HG03025 (cell line): ENCODE results near the gene FKBP9.
A peak's percentile ranks its signal among the peaks of the same experiment; 100 is the strongest.
"Not testable (repeated sequence)": the region's sequence is repeated elsewhere in the genome, so short reads cannot be mapped to it uniquely, and the experiment has no call there.

ENCODE experiments used
- ATAC-seq: cut with Tn5 transposase; IDR thresholded peaks from one replicate; pipeline ENCODE4 v1.9.1; 2021; ENCODE audit warnings: mild to moderate bottlenecking, moderate library complexity; ENCODE audit not compliant: unreplicated experiment, low FRiP score

The FKBP9 gene

GRCh38 chr7:32957326-32958045 is at the start of gene FKBP9:
Gene FKBP9, plus strand, starts transcription at chr7:32957440. Its CDS starts 134 bp downstream, at chr7:32957574.
- peak; percentile 84 for ATAC-seq

- ATAC-seq, result no peak
These were observed 47.0 kb upstream of the FKBP9 start for GRCh38 chr7:32910195-32910594.

GRCh38 chr7:32914184-32914583 is 43.1 kb upstream of the FKBP9 start:
- ATAC-seq, result no peak

- ATAC-seq, result no peak
These were observed 42.2 kb upstream of the FKBP9 start for GRCh38 chr7:32915041-32915536.

GRCh38 chr7:32916006-32916405 is 41.2 kb upstream of the FKBP9 start:
- no peak for ATAC-seq

GRCh38 chr7:32916994-32917393 is 40.2 kb upstream of the FKBP9 start:
- ATAC-seq, result not testable (repeated sequence)

- no peak for ATAC-seq
These were observed 35.3 kb upstream of the FKBP9 start for GRCh38 chr7:32921896-32922295.

- ATAC-seq, result no peak
These were observed 28.4 kb upstream of the FKBP9 start for GRCh38 chr7:32928785-32929298.

GRCh38 chr7:32929430-32930143 is 27.7 kb upstream of the FKBP9 start:
- ATAC-seq, result no peak

- ATAC-seq, result no peak
These were observed 26.9 kb upstream of the FKBP9 start for GRCh38 chr7:32930378-32930777.

- no peak for ATAC-seq
These were observed 21.7 kb upstream of the FKBP9 start for GRCh38 chr7:32935558-32935957.

- ATAC-seq, result no peak
These were observed 20.6 kb upstream of the FKBP9 start for GRCh38 chr7:32936689-32937088.

- no peak for ATAC-seq
These were observed 19.7 kb upstream of the FKBP9 start for GRCh38 chr7:32937344-32938174.

- no peak for ATAC-seq
These were observed 16.1 kb upstream of the FKBP9 start for GRCh38 chr7:32941181-32941580.

- ATAC-seq, result peak; percentile 2
These were observed 15.4 kb upstream of the FKBP9 start for GRCh38 chr7:32941681-32942414.

GRCh38 chr7:32942415-32943251 is 14.6 kb upstream of the FKBP9 start:
- ATAC-seq, result peak; percentile 87

- ATAC-seq, result no peak
These were observed 13.8 kb upstream of the FKBP9 start for GRCh38 chr7:32943252-32944030.

GRCh38 chr7:32947420-32947983 is 9.7 kb upstream of the FKBP9 start:
- ATAC-seq, result no peak
